IPS-18c (cell line): ENCODE measurements around the gene OXGR1.
"Not testable (repeated sequence)": the region's sequence is repeated elsewhere in the genome, so short reads cannot be mapped to it uniquely, and the experiment has no call there.

Source experiments
- H3K4me3 ChIP-seq: 2 replicates; pipeline ENCODE4 v1.7.0; 2013; ENCODE audit warnings: low read depth, mild to moderate bottlenecking, low read length, moderate library complexity; ENCODE audit not compliant: insufficient read depth
- H3K9me3 ChIP-seq: one replicate; pipeline ENCODE4 v1.6.1; 2013; ENCODE audit warnings: mild to moderate bottlenecking, low read length, moderate library complexity; ENCODE audit not compliant: control insufficient read depth, insufficient read depth

The OXGR1 gene

DNA sequence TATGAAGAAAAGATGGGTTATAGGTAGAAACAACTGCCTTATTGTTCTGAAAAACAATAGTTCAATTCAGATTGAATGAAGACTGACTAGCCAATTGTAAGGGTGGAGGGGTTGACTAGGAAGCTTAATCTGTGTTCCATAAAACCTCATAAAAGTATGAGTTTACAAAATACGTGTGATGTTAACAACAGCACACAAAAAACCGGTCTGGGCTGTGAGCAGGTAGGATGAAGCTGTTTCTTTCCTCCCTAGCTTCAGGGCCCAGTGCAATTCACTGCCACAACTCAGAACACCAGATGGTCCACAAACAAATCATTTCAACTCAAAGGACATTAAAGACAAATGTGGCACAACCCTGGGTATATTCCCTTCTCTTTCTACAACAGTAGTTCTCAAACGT is 3.2 kb downstream of the OXGR1 start:
- Histone ChIP-seq H3K9me3 (peaks cover 2% of the 10 kb centered on the region), H3K4me3 (no peak overlapping the region)

DNA sequence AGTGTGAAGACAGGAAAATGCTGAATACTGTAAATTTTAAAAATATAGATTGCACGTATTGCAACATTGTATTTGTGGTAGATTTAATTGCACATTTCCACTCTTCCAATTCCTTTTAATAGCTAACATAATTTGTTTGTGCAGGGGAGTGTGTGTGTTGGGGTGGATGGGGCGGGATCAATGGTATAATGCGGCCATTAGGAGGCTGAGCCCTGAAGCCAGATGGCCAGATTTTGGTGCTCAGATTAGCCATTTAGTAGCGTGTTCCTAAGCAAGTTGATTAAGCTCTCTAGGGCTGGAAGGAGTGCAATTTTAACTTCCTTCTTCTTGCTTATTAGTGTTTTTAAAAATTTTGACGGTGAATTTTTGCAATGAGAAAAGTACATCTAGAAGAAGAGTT is 5.8 kb downstream of the OXGR1 start:
- H3K4me3 ChIP-seq = no peak overlapping the region
- no peaks in the 10 kb centered on the region for H3K9me3 ChIP-seq

DNA sequence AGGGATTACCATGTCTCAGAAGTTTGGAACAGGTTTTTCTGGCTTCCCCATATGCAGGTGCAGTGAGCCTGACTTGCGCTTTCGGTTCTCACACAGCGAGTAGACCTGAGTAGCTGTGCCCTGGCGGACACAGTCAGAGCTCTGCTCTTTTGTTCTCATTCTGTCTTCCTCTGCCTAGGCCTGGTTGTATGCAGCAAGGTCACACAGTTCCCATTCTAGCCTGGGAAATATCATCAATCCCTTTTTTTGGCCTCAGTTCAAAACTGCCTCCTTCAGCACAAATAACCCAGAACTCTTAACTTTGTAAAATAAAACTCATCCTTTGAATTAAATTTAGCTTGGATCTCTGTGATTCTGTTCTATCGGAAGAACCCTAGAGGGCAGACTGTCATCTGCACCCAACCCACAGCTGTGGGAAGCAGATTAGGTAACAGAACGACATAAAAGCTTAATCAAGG is 10.2 kb downstream of the OXGR1 start:
- Histone ChIP-seq H3K9me3 (no peaks in the 10 kb centered on the region), H3K4me3 (no peak overlapping the region)

DNA sequence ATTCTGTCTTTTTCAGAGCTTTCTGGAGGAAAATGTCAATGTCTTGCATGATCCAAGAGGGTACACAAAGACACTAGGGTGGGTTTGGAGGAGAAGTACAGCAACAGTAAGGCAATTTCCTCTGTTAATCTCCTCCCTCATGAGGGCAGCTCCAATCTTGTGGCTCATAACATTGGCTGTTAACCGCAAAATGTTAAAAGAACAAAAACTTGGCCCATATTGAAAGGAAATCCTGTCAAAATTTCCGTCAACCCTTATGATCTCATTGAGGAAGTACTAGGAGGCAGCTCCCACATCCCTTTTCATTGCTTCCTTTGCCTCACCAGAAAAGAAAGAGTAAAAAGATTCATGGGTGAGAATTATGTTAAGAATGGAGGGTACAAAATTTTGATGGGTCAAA is 11.6 kb downstream of the OXGR1 start:
- no peak overlapping the region for H3K4me3 ChIP-seq
- no peaks in the 10 kb centered on the region for H3K9me3 ChIP-seq

DNA sequence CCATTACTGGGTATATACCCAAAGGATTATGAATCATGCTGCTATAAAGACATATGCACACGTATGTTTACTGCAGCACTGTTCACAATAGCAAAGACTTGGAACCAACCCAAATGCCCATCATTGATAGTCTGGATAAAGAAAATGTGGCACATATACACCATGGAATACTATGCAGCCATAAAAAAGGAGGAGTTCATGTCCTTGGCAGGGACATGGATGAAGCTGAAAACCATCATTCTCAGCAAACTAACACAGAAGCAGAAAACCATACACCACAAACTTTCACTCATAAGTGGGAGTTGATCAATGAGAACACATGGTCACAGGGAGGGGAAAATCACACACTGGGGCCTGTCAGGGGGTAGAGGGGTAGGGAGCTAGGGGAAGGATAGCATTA is 14.4 kb downstream of the OXGR1 start:
- not testable (repeated sequence) for H3K9me3 ChIP-seq, H3K4me3 ChIP-seq

DNA sequence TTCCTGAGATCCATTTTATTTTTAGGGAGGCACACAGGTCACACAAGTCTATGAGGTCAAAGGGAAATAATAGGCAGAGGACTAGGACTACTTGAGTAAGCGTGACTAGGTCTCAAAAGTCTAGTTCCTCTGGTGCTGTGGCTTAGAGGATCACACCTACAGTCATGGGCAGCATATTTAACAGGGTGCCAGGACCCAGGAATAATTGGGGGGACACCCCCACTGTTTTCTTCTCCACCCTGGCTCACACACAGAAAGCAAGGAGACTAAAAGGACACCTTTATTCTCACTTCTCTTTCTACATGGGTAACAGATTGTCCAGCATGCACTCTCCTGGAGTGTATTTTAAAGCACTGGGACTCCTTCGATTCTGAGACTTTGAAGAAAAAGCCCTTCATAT is 26.2 kb downstream of the OXGR1 start:
- Histone ChIP-seq H3K9me3 (peaks cover 14% of the 10 kb centered on the region), H3K4me3 (no peak overlapping the region)

DNA sequence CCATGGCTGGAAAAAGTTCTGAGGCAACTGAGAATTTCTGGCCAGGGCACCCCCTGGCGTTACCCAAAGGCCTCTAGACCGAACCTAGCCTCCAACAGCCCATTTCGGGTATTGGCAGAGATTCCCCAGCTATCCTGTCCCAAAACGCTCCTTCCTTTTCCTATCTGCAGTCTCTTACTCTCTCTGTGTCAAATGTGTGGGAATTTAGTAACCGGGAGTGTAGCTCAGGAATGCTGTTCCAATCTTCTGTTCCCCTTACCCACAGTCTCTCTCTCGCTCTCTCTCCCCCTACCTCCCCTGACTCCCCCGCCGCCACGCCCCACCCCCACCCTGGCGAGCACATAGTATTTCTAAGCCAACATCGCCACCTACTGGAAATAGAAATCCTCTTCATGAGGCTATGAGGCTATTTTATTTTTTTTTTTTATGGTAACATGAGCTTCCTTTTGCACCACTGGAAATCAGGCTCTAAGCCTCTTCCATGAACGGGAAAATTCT is 27.0 kb downstream of the OXGR1 start:
- Histone ChIP-seq H3K4me3 (no peak overlapping the region), H3K9me3 (peaks cover 14% of the 10 kb centered on the region)

DNA sequence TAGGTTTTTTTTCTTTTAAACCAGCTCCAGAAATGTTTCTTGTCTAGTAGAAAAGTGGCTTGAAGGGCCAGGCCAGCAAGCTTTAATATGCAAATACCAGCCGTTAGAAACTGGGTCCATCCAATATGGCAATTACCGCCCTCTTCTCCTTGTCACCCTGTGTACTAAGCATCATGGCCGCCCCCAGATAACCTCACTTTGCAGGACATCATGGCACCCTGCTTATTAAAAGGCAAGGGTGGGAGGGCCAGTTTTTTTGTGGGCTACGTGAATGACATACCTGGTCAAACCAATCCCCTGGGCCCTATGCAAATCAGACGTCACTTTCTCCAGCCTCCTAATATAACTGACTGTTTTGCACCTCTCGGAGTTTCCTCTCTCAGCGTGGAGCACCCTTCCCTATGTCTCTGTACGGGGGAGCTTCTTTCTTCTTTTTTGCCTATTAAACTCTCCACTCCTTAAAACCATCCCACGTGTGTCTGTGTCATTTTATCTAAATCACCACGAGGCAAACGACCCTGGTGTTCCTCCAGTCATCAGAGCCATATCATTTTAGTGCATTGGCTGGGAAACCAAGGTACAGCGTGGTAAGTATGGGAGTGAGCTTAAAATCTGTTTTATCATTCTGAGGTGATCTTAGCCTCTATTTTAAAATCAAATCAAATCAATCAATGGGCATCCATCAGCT is 27.7 kb downstream of the OXGR1 start:
- Histone ChIP-seq H3K9me3 (peaks cover 14% of the 10 kb centered on the region), H3K4me3 (no peak overlapping the region)

DNA sequence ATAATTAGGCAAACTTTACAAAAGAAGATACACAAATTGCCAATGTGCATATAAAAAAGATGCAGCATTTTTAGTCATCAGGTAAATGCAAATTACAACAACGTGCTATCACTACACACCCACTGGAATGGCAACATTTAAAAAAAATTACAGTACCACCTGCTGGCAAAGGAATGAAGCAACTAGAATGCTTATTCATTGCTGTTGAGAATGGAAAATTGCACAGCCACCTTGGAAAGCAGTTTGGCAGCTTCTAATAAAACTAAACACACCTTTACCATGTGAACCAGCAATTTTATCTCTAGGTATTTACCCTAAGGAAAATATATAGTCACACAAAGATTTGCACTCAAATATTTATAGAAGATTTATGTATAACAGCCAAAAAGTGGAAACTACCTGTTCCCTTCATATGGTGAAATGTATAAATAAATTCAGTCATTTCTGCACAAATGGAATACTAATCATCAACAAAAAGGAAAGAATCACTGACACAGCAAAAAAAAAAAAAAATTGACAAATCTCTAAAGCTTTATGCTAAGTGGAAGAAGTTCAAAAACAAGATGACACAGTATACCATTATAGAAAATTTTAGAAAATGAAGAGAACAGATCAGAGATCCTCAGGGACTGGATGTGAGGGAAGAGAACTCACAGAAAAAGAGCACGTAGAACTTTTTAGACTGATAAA is 30.3 kb downstream of the OXGR1 start:
- Histone ChIP-seq H3K4me3 (no peak overlapping the region), H3K9me3 (peaks cover 8% of the 10 kb centered on the region)

DNA sequence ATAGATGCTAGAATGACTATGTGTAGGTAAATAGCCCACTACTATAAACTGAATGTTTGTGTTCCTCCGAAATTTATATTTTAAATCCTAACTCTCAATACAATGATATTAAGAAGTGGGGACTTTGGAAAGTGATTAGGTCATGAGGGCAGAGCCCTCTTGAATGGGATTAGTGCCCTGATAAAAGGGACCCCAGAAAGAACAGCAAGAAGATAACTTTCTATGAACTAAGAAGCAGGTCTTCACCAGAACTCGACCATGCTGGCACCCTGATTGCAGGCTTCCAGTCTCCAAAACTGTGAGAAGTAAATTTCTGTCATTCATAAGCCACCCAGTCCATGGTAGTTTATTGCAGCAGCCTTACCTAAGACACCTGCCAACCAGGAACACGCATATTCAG is 33.9 kb downstream of the OXGR1 start:
- no peak overlapping the region for H3K4me3 ChIP-seq
- no peaks in the 10 kb centered on the region for H3K9me3 ChIP-seq

DNA sequence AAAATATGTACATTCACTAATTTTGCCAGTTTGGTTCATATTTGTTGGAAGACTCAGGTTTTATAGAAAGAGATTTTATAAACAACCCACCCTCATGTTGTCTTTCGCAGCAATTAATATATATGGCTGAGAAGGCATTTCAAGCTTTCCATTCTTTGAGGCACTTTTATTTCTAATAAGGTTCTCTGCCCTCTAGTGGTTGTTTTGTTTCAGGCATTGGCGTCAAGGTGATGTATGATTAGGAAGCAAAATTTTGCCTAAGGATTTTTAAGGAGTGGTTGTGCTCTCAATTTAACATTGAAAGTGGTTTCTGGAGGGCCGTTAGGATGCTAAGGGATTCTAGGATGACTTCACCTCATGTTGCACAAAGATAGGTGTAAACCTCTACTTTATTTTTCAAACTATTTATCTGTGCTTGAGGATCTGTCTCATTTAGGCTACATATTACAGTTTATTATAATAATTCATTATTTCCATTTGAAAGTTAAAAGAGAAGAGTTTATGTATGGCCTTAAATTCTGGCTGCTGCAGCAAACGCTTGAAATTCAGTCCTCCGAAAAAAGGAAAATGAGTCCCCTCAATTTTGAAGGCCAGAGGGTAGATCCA is 35.9 kb downstream of the OXGR1 start:
- no peak overlapping the region for H3K4me3 ChIP-seq
- no peaks in the 10 kb centered on the region for H3K9me3 ChIP-seq

DNA sequence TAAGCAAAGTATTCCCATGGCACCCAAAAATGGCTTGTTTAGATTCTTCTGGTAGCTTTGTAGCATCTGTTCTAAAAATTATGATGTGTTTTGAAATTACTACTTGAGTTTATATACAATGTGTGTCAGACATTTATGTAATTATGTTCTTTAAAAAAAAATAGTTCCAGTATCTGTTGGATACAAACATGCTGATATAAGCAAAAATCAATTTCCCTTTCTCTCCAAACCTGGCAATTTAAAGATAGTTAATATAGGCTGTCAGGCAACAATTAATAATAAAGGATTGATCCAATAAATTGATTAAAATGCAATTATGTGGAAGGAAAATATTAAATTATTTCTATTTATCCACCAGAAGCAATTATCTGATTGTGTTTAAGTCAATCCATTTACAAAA is 41.7 kb downstream of the OXGR1 start:
- Histone ChIP-seq H3K9me3 (no peaks in the 10 kb centered on the region), H3K4me3 (no peak overlapping the region)

DNA sequence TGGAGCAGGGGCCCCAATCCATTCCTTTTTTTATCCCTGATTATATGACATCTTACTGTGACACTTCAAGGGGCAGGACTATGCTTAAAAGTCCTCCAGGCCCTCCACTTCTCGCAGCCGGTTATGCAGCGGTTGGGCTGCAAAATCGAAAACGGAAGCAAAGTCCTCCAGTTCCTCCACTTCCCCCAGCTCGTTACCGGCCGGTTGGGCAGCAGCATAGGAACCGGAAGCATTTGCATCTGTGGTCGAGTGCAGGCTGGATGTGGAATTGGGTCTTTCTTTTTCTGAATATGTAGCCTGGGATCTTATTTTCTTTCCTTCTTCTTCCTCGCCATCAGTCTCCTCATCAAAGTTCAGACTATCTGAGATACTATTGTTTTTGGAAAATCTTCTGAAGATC is 46.1 kb downstream of the OXGR1 start:
- Histone ChIP-seq H3K9me3 (no peaks in the 10 kb centered on the region), H3K4me3 (no peak overlapping the region)

DNA sequence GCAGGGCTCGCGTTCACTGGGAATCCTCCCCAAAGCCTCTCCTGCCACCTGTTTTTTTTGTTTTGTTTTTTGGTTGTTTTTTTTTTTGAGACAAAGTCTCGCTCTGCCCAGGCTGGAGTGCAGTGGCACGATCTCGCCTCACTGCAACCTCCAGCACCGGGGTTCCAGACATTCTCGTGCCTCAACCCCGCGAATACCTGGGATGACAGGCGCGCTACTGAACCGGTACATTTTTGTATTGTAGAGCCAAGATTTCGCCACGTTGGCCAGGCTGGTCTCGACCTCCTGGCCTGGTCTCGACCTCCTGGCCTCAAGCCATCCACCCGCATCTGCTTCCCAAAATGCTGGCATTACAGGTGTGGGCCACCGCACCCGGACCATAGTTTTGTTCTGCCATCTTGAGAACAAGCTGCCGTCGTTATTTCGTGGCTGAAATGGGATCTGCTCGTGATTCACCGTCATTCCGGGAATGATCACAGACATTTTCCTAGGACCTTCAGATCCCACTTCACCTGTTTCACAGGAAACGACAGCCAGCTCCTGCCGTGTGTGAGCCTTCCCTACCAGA is 46.8 kb downstream of the OXGR1 start:
- Histone ChIP-seq H3K4me3 (no peak overlapping the region), H3K9me3 (no peaks in the 10 kb centered on the region)

DNA sequence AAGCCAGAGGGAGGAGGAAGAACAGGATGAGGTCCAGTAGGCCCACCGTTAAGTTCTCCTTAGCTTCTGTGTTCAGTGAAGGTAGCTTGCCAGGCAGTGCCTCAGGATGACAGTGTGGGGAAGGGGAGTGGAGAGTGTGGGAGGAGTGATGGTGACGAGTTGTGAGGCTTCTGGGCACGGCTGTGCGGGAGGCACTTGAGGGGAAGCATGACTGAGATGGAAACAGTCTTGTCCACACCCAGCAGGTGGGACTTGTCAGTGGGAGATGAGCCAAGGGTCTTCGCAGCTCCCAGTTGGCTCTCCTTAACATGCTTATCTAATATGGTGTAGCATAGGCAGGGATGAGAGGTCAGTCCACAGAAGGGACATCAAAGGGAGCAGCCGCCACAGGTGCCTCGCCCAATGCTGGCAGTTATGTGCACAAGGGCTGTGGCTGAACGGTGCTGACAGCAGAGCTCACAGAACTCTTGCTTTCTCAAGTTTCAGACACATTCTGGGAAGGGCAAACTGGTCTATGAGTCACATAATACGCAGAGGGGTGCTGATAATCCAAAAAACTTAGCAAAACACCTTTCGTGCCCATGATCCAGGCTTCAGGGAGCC is 47.5 kb downstream of the OXGR1 start:
- H3K4me3 ChIP-seq = no peak overlapping the region
- no peaks in the 10 kb centered on the region for H3K9me3 ChIP-seq

DNA sequence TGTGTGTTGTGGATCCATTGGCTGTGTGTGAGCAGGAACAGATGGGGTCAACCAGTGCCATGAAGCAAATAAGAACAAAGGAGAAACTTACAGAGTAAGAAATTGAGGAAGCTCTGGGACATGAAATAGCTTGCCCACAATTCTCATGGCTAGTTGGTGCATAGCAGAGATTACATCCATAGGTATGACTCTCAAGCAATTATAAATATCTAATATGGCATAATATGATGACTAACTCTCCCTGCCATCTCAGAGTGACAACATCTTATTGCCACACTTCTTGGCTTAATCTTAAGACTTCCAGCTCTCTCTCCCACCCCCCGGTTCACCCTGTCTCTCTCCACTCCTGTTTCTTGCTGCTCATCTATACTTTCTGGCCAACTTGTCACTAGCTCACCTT is 53.3 kb downstream of the OXGR1 start:
- H3K9me3 ChIP-seq = peaks cover 3% of the 10 kb centered on the region
- H3K4me3 ChIP-seq = no peak overlapping the region

DNA sequence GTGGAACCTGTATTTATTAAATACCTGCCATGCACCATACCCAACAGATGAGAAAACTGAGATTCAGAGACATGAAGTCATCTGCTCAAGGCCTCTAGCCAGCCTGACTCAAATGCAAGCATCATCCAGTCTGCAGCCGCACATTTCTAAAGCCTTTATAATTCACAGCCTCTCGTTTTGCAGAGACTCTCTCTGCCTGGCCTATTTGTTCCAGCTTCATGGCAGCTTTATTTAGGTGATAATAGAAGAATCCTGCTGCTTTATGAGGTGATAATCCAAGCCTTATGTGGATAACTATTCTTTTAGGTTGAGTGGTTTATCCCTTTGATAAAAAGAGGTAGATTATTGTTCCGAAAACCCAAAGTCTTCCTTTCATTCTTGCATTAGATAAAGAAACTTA is 58.4 kb downstream of the OXGR1 start:
- peaks cover 3% of the 10 kb centered on the region for H3K9me3 ChIP-seq

More for the DNA sequence above, 58.4 kb downstream of the OXGR1 start:
- H3K4me3 ChIP-seq = no peak overlapping the region
